ENCODE data around the gene BMP2.

GRCh38 chr20:6756693-6757595, 10.5 kb upstream of the BMP2 start:
- no peak for TF ChIP-seq POLR2A (IDR thresholded peaks at IDR 0.05; ENCODE audit: low read length)
- TF ChIP-seq RCOR1 (IDR thresholded peaks at IDR 0.05; ENCODE audit: low read depth, low read length), result no peak
- no peak for TF ChIP-seq CTCF (IDR thresholded peaks at IDR 0.05)
- TF ChIP-seq MAFK (IDR thresholded peaks at IDR 0.05; ENCODE audit: partially characterized antibody), result no peak
- TF ChIP-seq ELK1 (IDR thresholded peaks at IDR 0.05; ENCODE audit: low read depth, low read length), result no peak
- TF ChIP-seq MAX (IDR thresholded peaks at IDR 0.05), result no peak
- TF ChIP-seq JUN (IDR thresholded peaks at IDR 0.05), result no peak
- TF ChIP-seq NFE2L2 (conservative IDR thresholded peaks at IDR 0.05; ENCODE audit: low read length), result no peak

Data from A549 (cell line).